ENCODE measurements around the gene OAS2.

OAS2 gene

DNA sequence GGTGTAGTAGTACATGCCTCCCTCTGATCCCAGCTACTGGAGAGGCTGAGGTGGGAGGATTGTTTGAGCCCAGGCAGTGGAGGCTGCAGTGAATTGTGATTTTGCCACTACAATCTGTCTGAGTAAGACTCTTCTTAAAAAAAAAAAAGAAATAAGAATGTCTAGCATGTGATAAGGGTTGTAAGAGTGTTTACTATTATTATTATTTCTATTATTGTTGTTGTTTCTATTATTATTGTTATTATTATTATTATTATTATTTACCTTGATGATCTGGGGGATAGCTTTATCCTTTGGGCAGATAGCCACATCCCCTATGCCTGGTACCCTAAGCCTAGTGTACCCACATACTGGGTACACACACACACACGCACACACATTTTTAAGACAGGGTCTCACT is 35.7 kb upstream of the OAS2 start:
- H3K27ac ChIP-seq (ENCODE audit: low read depth, low read length, poor library complexity, severe bottlenecking) = no peak overlapping the region
- TF ChIP-seq EZH2 (IDR thresholded peaks at IDR 0.05; ENCODE audit: borderline replicate concordance, low read length) (no peak), CTCF (IDR thresholded peaks at IDR 0.05; ENCODE audit: low read length) (no peak)

DNA sequence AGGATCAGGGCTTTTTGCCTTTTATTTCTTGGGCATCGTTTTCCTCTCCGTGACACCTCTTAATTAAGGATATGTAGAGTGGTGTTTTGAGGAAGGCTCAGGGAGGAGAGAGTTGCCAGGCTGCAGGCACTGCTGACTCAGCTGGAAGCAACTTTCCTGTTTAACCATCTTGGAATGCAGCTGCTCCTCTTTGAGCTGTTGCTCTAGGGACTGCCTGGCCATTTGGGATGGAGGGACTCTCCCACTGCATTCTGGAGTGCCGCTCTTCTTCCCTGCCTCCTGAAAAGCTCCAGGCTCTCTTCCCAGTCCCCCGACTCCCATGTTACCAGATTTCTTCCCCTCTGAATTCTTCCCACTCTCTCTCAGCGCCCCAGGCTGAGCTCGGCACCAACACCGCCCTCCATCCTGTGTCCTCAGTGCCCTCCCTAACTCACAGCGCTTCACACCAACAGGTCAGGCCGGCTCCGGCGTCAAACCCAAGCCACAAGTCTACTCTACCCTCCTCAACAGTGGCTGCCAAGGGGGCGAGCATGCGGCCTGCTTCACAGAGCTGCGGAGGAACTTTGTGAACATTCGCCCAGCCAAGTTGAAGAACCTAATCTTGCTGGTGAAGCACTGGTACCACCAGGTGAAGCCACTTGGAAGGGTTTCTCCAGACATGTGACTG is 34.2 kb upstream of the OAS2 start:
- H2AFZ ChIP-seq (ENCODE audit: low read length) = no peak overlapping the region
- H3K4me2 ChIP-seq (ENCODE audit: low read length) = no peak overlapping the region
- H3K9me2 ChIP-seq (ENCODE audit: low read depth, low read length) = no peaks in the 10 kb centered on the region
- no peaks in the 10 kb centered on the region for H3K36me3 ChIP-seq (ENCODE audit: insufficient read depth, low read length)
- H3K9me3 ChIP-seq (ENCODE audit: low read length) = 0 out of 2 replicates have a peak, but pooled peaks cover 2% of the 10 kb centered on the region
- TF ChIP-seq EZH2 (IDR thresholded peaks at IDR 0.05; ENCODE audit: borderline replicate concordance, low read length) (no peak), CTCF (IDR thresholded peaks at IDR 0.05; ENCODE audit: low read length) (no peak)
- H3K27ac ChIP-seq (ENCODE audit: low read depth, low read length, poor library complexity, severe bottlenecking) = no peak overlapping the region
- no peak overlapping the region for H3K9ac ChIP-seq (ENCODE audit: low read length)
- no peaks in the 10 kb centered on the region for H3K79me2 ChIP-seq (ENCODE audit: insufficient read depth, low read length)
- H3F3A ChIP-seq (ENCODE audit: insufficient read depth, low read length) = no peaks in the 10 kb centered on the region
- peaks cover 14% of the 10 kb centered on the region for H3K4me1 ChIP-seq (ENCODE audit: insufficient read depth, low read length, severe bottlenecking)
- H3K27me3 ChIP-seq (ENCODE audit: insufficient read depth, low read length) = no peaks in the 10 kb centered on the region
- H4K20me1 ChIP-seq (ENCODE audit: insufficient read depth, low read length) = no peaks in the 10 kb centered on the region
- no peak overlapping the region for H3K4me3 ChIP-seq (ENCODE audit: low read depth, low read length, poor library complexity, severe bottlenecking)

More for the DNA sequence above, 35.7 kb upstream of the OAS2 start:
- Histone ChIP-seq H3K4me1 (ENCODE audit: insufficient read depth, low read length, severe bottlenecking) (peaks cover 28% of the 10 kb centered on the region), H3K36me3 (ENCODE audit: insufficient read depth, low read length) (no peaks in the 10 kb centered on the region), H3K79me2 (ENCODE audit: insufficient read depth, low read length) (no peaks in the 10 kb centered on the region), H3F3A (ENCODE audit: insufficient read depth, low read length) (no peaks in the 10 kb centered on the region), H4K20me1 (ENCODE audit: insufficient read depth, low read length) (no peaks in the 10 kb centered on the region), H3K9me2 (ENCODE audit: low read depth, low read length) (no peaks in the 10 kb centered on the region), H3K4me3 (ENCODE audit: low read depth, low read length, poor library complexity, severe bottlenecking) (no peak overlapping the region), H2AFZ (ENCODE audit: low read length) (no peak overlapping the region), H3K9me3 (ENCODE audit: low read length) (0 out of 2 replicates have a peak, but pooled peaks cover 2% of the 10 kb centered on the region), H3K4me2 (ENCODE audit: low read length) (no peak overlapping the region), H3K9ac (ENCODE audit: low read length) (no peak overlapping the region), H3K27me3 (ENCODE audit: insufficient read depth, low read length) (no peaks in the 10 kb centered on the region)

DNA sequence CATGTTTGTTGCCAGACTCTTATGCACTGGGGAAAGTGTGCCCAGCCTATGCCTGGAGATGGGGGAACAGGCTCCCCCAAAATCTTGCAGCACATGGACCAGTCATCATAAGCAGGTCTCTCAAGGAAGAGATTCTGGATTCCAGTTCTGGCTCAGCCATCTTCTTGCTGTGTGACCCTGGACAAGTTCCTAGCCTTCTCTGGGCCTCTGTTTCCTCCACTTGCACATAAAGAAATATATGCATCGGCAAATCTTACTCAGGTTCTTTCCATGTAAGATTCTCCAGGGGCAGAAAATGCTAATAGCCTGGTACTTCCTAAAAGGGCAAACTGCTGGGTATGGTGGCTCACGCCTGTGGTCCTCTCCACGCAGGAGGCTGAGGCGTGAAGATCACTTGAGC is 32.8 kb upstream of the OAS2 start:
- H3K27ac ChIP-seq (ENCODE audit: low read depth, low read length, poor library complexity, severe bottlenecking) = no peak overlapping the region
- H4K20me1 ChIP-seq (ENCODE audit: insufficient read depth, low read length) = no peaks in the 10 kb centered on the region
- H3F3A ChIP-seq (ENCODE audit: insufficient read depth, low read length) = no peaks in the 10 kb centered on the region
- H3K9ac ChIP-seq (ENCODE audit: low read length) = no peak overlapping the region
- H3K4me2 ChIP-seq (ENCODE audit: low read length) = no peak overlapping the region
- TF ChIP-seq CTCF (IDR thresholded peaks at IDR 0.05; ENCODE audit: low read length) = no peak
- no peak for TF ChIP-seq EZH2 (IDR thresholded peaks at IDR 0.05; ENCODE audit: borderline replicate concordance, low read length)
- H3K27me3 ChIP-seq (ENCODE audit: insufficient read depth, low read length) = no peaks in the 10 kb centered on the region
- H3K79me2 ChIP-seq (ENCODE audit: insufficient read depth, low read length) = no peaks in the 10 kb centered on the region
- H3K4me1 ChIP-seq (ENCODE audit: insufficient read depth, low read length, severe bottlenecking) = peaks cover under 1% of the 10 kb centered on the region
- no peaks in the 10 kb centered on the region for H3K36me3 ChIP-seq (ENCODE audit: insufficient read depth, low read length)
- no peak overlapping the region for H3K4me3 ChIP-seq (ENCODE audit: low read depth, low read length, poor library complexity, severe bottlenecking)
- no peak overlapping the region for H2AFZ ChIP-seq (ENCODE audit: low read length)
- H3K9me2 ChIP-seq (ENCODE audit: low read depth, low read length) = no peaks in the 10 kb centered on the region
- H3K9me3 ChIP-seq (ENCODE audit: low read length) = 0 out of 2 replicates have a peak, but pooled peaks cover 2% of the 10 kb centered on the region

Measured in OCI-LY1 (cell line).